H1 (cell line): ENCODE results near the gene EMP2. TPM values are rescaled to one million over a fixed set of nuclear protein-coding genes. Genes with fewer than 3 reads are reported as not detected.

Experiments
- CTCF ChIA-PET: fragments of 300-600 bp; sonication (Branson Sonifier 250); formaldehyde crosslinking; loops from one replicate; lab custom pipeline; 2021; ENCODE audit not compliant: partially characterized antibody; lab: Charles Lee
- POLR2A ChIA-PET: fragments of 300-600 bp; sonication (Branson Sonifier 250); formaldehyde crosslinking; loops from one replicate; lab custom pipeline; 2021; ENCODE audit warnings: inconsistent platforms; ENCODE audit not compliant: partially characterized antibody; lab: Charles Lee
- DNase-seq, 2 experiments: peaks; one replicate each; pipeline versions ENCODE4 v3.0.0 to v3.0.0-alpha.2; 2010 to 2022; ENCODE audit warnings: low spot score in 2 of 2, low read depth in 1 of 2, mixed read lengths in 1 of 2
- FAIRE-seq: peaks from 2 replicates; lab custom pipeline; 2011; peaks lifted over from hg19 to GRCh38; lab: Jason Lieb, UNC
- H2AFZ ChIP-seq: 2 replicates; pipeline ENCODE4 v1.8.1; 2012; ENCODE audit warnings: low read length, inconsistent platforms
- H2AK5ac ChIP-seq: 2 replicates; pipeline ENCODE4 v1.6.1; 2013; ENCODE audit warnings: low read depth, low read length
- H2BK120ac ChIP-seq: replicated peaks from 2 replicates; pipeline ENCODE3; 2013; ENCODE audit warnings: low read depth, low read length, inconsistent platforms
- H2BK12ac ChIP-seq: 2 replicates; pipeline ENCODE4 v1.6.1; 2013; ENCODE audit warnings: low read depth, low read length
- H2BK15ac ChIP-seq: 2 replicates; pipeline ENCODE4 v1.6.1; 2013; ENCODE audit warnings: low read length
- H2BK20ac ChIP-seq: 2 replicates; pipeline ENCODE4 v1.6.1; 2013; ENCODE audit warnings: low read length
- H2BK5ac ChIP-seq: 2 replicates; pipeline ENCODE4 v1.6.1; 2013; ENCODE audit warnings: low read depth, low read length
- H3K14ac ChIP-seq: 2 replicates; pipeline ENCODE4 v1.6.1; 2013; ENCODE audit warnings: inconsistent platforms; ENCODE audit not compliant: insufficient read length
- H3K18ac ChIP-seq: 2 replicates; pipeline ENCODE4 v1.6.1; 2013; ENCODE audit warnings: low read length; ENCODE audit errors: extremely low read depth
- H3K23ac ChIP-seq: 2 replicates; pipeline ENCODE4 v1.6.1; 2013; ENCODE audit warnings: inconsistent platforms; ENCODE audit not compliant: insufficient read length
- H3K23me2 ChIP-seq: 2 replicates; pipeline ENCODE4 v1.6.1; 2013; ENCODE audit warnings: low read depth, low read length
- H3K27ac ChIP-seq: 2 replicates; pipeline ENCODE4 v1.6.1; 2011; ENCODE audit warnings: low read depth, low read length, inconsistent platforms
- H3K27me3 ChIP-seq, 4 experiments: replicated peaks in 1 of 4; 1 replicate in 1 of 4; 2 replicates in 3 of 4; pipeline versions ENCODE4 v1.6.1 to v1.8.1; 2011 to 2013; ENCODE audit warnings: low read length in 3 of 4, mild to moderate bottlenecking in 3 of 4, inconsistent platforms in 2 of 4, mixed read lengths in 2 of 4, moderate library complexity in 1 of 4; ENCODE audit not compliant: control insufficient read depth in 3 of 4, insufficient read depth in 3 of 4; ENCODE audit errors: extremely low read depth in 1 of 4
- H3K36me3 ChIP-seq, 4 experiments: 2 replicates each; pipeline versions ENCODE4 v1.6.1 to v1.8.1; 2011 to 2013; ENCODE audit warnings: mild to moderate bottlenecking in 4 of 4, low read length in 3 of 4, moderate library complexity in 2 of 4, control low read depth in 1 of 4, inconsistent platforms in 1 of 4; ENCODE audit not compliant: insufficient read depth in 4 of 4, control insufficient read depth in 2 of 4
- H3K4ac ChIP-seq: replicated peaks from 2 replicates; pipeline ENCODE3; 2013; ENCODE audit warnings: low read length, low read depth, mixed read lengths, inconsistent platforms; ENCODE audit not compliant: insufficient read length
- H3K4me1 ChIP-seq, 4 experiments: replicated peaks in 1 of 4; 1 replicate in 1 of 4; 2 replicates in 3 of 4; pipeline versions ENCODE4 v1.6.1 to v1.8.1; 2011 to 2013; ENCODE audit warnings: low read length in 3 of 4, inconsistent platforms in 2 of 4, mixed read lengths in 1 of 4; ENCODE audit not compliant: insufficient read depth in 4 of 4, control insufficient read depth in 3 of 4
- H3K4me2 ChIP-seq, 2 experiments: 2 replicates each; pipeline versions ENCODE4 v1.6.1 to v1.8.1; 2011 to 2013; ENCODE audit warnings: low read depth in 2 of 2, low read length in 2 of 2, control low read depth in 1 of 2, inconsistent platforms in 1 of 2, mild to moderate bottlenecking in 1 of 2; ENCODE audit not compliant: insufficient read depth in 1 of 2
- H3K4me3 ChIP-seq, 4 experiments: fragments of 200-600, 300-600 bp in 1 of 4; sonication (generic), shearing (Covaris generic), sonication (Bioruptor Twin) in 1 of 4; 2 replicates each; pipeline versions ENCODE4 v1.5.1 to v1.8.1; 2011 to 2016; ENCODE audit warnings: low read length in 4 of 4, low read depth in 3 of 4, control low read depth in 2 of 4, inconsistent platforms in 2 of 4, mild to moderate bottlenecking in 2 of 4, mixed read lengths in 1 of 4, moderate library complexity in 1 of 4; ENCODE audit not compliant: insufficient read depth in 2 of 4; ENCODE audit errors: extremely low read depth in 1 of 4
- H3K56ac ChIP-seq: replicated peaks from 2 replicates; pipeline ENCODE3; 2013; ENCODE audit warnings: low read depth, mild to moderate bottlenecking, mixed read lengths, low read length, inconsistent platforms; ENCODE audit not compliant: insufficient read length
- H3K79me1 ChIP-seq: 2 replicates; pipeline ENCODE4 v1.6.1; 2013; ENCODE audit warnings: low read depth, low read length, control low read depth
- H3K79me2 ChIP-seq, 2 experiments: 2 replicates each; pipeline versions ENCODE4 v1.6.1 to v1.8.1; 2012 to 2013; ENCODE audit warnings: low read length in 2 of 2, mild to moderate bottlenecking in 2 of 2, inconsistent platforms in 1 of 2; ENCODE audit not compliant: insufficient read depth in 2 of 2, control insufficient read depth in 1 of 2
- H3K9ac ChIP-seq, 4 experiments: replicated peaks in 1 of 4; 1 replicate in 1 of 4; 2 replicates in 3 of 4; pipeline versions ENCODE4 v1.6.1 to v1.8.1; 2011 to 2013; ENCODE audit warnings: low read depth in 3 of 4, low read length in 3 of 4, control low read depth in 2 of 4, mild to moderate bottlenecking in 2 of 4, moderate library complexity in 2 of 4, inconsistent platforms in 1 of 4; ENCODE audit errors: extremely low read depth in 1 of 4
- H3K9me3 ChIP-seq, 2 experiments: 2 replicates each; pipeline versions ENCODE4 v1.6.1 to v1.8.1; 2012 to 2013; ENCODE audit warnings: mild to moderate bottlenecking in 2 of 2, moderate library complexity in 2 of 2, control low read depth in 1 of 2, inconsistent platforms in 1 of 2, low read depth in 1 of 2, low read length in 1 of 2, mixed read lengths in 1 of 2; ENCODE audit not compliant: insufficient read depth in 2 of 2
- H4K20me1 ChIP-seq, 2 experiments: replicated peaks in 1 of 2; 2 replicates each; pipeline versions ENCODE3 to v1.8.1; 2011 to 2013; ENCODE audit warnings: inconsistent platforms in 2 of 2, low read length in 2 of 2, mild to moderate bottlenecking in 1 of 2; ENCODE audit not compliant: insufficient read depth in 2 of 2, control insufficient read depth in 1 of 2
- H4K5ac ChIP-seq: 2 replicates; pipeline ENCODE4 v1.6.1; 2013; ENCODE audit warnings: low read length, low read depth, mixed read lengths, inconsistent platforms; ENCODE audit not compliant: insufficient read length
- H4K8ac ChIP-seq: 2 replicates; pipeline ENCODE4 v1.8.0; 2013; ENCODE audit warnings: mild to moderate bottlenecking, moderate library complexity, low read length, inconsistent platforms; ENCODE audit not compliant: insufficient read depth; ENCODE audit errors: extremely low read depth
- H4K91ac ChIP-seq: replicated peaks from 2 replicates; pipeline ENCODE3; 2013; ENCODE audit warnings: low read length, mixed read lengths, inconsistent platforms; ENCODE audit not compliant: insufficient read length
- ASH2L ChIP-seq: fragments of 200-600, 300-600 bp; sonication (generic); IDR thresholded peaks from one replicate; pipeline ENCODE4 v1.7.1; 2017; ENCODE audit warnings: low read length
- EGR1 ChIP-seq: IDR thresholded peaks from 2 replicates; pipeline ENCODE4 v1.6.1; 2011; ENCODE audit warnings: low read depth, low read length, borderline replicate concordance
- WGBS, 2 experiments: shearing (Covaris generic) in 1 of 2; methylation state at CpG; one replicate each; pipeline versions ENCODE4 v1.1.6 to v1.1.7; 2013 to 2015; ENCODE audit warnings: low lambda C conversion rate in 2 of 2, mixed read lengths in 2 of 2, inconsistent platforms in 1 of 2, low coverage in 1 of 2, missing lambda C conversion rate in 1 of 2; ENCODE audit not compliant: insufficient replicate concordance in 2 of 2, insufficient coverage in 1 of 2, insufficient read length in 1 of 2; ENCODE audit errors: extremely low coverage in 1 of 2, missing lambda C conversion rate in 1 of 2; 5-methylcytosine and 5-hydroxymethylcytosine counted together
- polyA plus RNA-seq, 7 experiments: library from polyadenylated mRNA; depleted of rRNA in 3 of 7; stranded (reverse) in 5 of 7; unstranded in 2 of 7; fragments of >200 nt in 5 of 7; fragments of 200-250 nt in 2 of 7; gene quantifications; 1 replicate in 5 of 7; 2 replicates in 1 of 7; 4 replicates in 1 of 7; pipeline versions ENCODE4 v1.2.1 to v1.2.3, GENCODE V29; 2011 to 2013; ENCODE audit warnings: missing spikeins in 2 of 7, mixed read lengths in 2 of 7
- total RNA-seq: library from RNA; stranded (reverse); fragmentation: NEBNext Ultra II Directional; extraction: Animal tissue kit (Norgen Biotek cat#: 25700); gene quantifications from 2 replicates; pipeline ENCODE4 v1.2.1, GENCODE V29; 2021

Gene EMP2
- total and polyA plus RNA-seq, 2 of the 8 experiments (the other 6 are each of a cell fraction or from before 2014, with no cell fraction given) = 22.6 to 23.3 TPM

DNA sequence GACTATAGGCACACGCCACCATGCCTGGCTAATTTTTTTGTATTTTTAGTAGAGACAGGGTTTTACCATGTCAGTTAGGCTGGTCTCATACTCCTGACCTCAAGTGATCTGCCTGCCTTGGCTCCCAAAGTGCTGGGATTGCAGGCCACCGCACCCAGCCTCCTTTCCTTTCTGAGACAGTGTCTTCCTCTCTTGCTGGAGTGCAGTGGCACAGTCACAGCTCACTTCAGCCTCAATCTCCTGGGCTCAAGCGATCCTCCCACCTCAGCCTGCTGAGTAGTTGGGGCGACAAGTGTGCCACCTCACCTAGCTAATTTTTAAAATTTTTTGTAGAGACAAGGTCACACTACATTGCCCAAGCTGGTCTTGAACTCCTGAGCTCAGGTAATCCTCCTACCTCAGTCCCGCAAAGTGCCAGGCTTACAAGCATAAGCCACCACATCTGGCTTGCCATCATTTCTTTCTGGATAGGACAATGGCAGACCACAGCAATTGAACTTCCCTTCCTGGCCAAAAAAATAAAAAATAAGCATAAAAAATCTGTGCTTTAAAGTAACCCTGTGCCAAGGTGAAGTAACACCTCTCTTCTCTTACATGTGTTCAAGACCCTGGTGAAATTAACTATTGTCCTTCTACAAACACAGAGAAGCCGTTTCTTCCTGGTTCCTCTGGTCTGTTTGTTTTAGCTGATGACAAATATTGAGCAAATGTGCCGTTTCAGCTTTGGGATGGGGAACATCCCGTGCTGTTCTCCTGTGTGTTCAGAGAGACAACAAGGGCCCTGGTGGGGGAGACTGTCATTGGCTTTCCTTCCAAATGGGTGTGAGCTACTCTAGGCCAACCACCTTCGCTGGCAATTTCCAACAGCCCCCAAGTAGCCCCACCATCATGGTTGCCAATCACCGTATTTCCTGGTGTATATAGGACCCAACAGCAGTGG, 60.2 kb downstream of the EMP2 start:
- H2BK20ac ChIP-seq = no peak overlapping the region
- POLR2A ChIA-PET = interaction anchor here (1.1 kb wide), 1 partner anchor 224 kb away, joined by 4 read pairs; the partner anchor contains the start of gene NUBP1
- H3K36me3 ChIP-seq = no peaks in the 10 kb centered on the region
- no peak overlapping the region for H4K5ac ChIP-seq
- H2AK5ac ChIP-seq = no peak overlapping the region
- no peak overlapping the region for H3K4ac ChIP-seq
- CTCF ChIA-PET = interaction anchor here (0.6 to 5.0 kb wide), 19 partner anchors 12 to 887 kb away, joined by 3 to 42 read pairs (median 5); partner anchors contain the start of gene NUBP1
- no peak overlapping the region for H3K27ac ChIP-seq
- no peak overlapping the region for H2BK12ac ChIP-seq
- no peaks in the 10 kb centered on the region for H3K9me3 ChIP-seq
- no peaks in the 10 kb centered on the region for H3K27me3 ChIP-seq
- no peak overlapping the region for H3K23ac ChIP-seq
- no peaks in the 10 kb centered on the region for H3K4me1 ChIP-seq
- no peak overlapping the region for H3K18ac ChIP-seq
- H3K79me1 ChIP-seq = no peaks in the 10 kb centered on the region
- H4K20me1 ChIP-seq = no peaks in the 10 kb centered on the region
- H3K4me3 ChIP-seq = no peak overlapping the region
- H3K79me2 ChIP-seq = no peaks in the 10 kb centered on the region
- no peak overlapping the region for H3K14ac ChIP-seq
- H2BK15ac ChIP-seq = no peak overlapping the region
- no peaks in the 10 kb centered on the region for H3K23me2 ChIP-seq
- H2BK5ac ChIP-seq = no peak overlapping the region
- FAIRE-seq = no peak
- no peak overlapping the region for H2AFZ ChIP-seq
- no peak overlapping the region for H4K8ac ChIP-seq
- 85% methylated on average over 10 of the region's 10 CpGs; no CpG with 5 or more reads in 1 of the 2 experiments for WGBS, 2 experiments
- no peak overlapping the region for H2BK120ac ChIP-seq
- no peak overlapping the region for H4K91ac ChIP-seq
- TF ChIP-seq ASH2L (no peak), EGR1 (no peak)
- H3K9ac ChIP-seq = no peak overlapping the region
- H3K56ac ChIP-seq = no peak overlapping the region
- H3K4me2 ChIP-seq = no peak overlapping the region
- DNase-seq = no peak
